Thoracic aorta (tissue), 2 donors: ENCODE results near the gene PDZD7. TPM values are rescaled to one million over a fixed set of nuclear protein-coding genes. Genes with fewer than 3 reads are reported as not detected.

Experiments used
- ATAC-seq: fragments of 150-250 bp; one replicate; pipeline ENCODE4 v1.8.0; 2017; ENCODE audit warnings: low read depth; ENCODE audit not compliant: insufficient number of reproducible peaks, low FRiP score
- DNase-seq: peaks from one replicate; pipeline ENCODE4 v3.0.0-alpha.2; 2020; ENCODE audit warnings: low spot score
- H3K27ac ChIP-seq, 2 donors: fragments of 200-600 bp; sonication (generic); 1 replicate in 1 of 2; 2 replicates in 1 of 2; pipeline ENCODE4 v1.5.1; 2016; ENCODE audit warnings: mild to moderate bottlenecking in 2 of 2, moderate library complexity in 2 of 2
- H3K27me3 ChIP-seq: fragments of 200-600 bp; sonication (generic); replicated peaks from 2 replicates; pipeline ENCODE4 v1.6.0; 2016; ENCODE audit warnings: mild to moderate bottlenecking; ENCODE audit not compliant: insufficient read depth
- H3K36me3 ChIP-seq: fragments of 200-600 bp; sonication (generic); one replicate; pipeline ENCODE4 v1.5.1; 2016
- H3K4me1 ChIP-seq, 2 donors: fragments of 200-600 bp; sonication (generic); 1 replicate in 1 of 2; 2 replicates in 1 of 2; pipeline versions ENCODE4 v1.5.1 to v1.6.0; 2016; ENCODE audit warnings: low read depth in 2 of 2, mild to moderate bottlenecking in 1 of 2; ENCODE audit not compliant: control insufficient read depth in 1 of 2
- H3K4me3 ChIP-seq: fragments of 200-600 bp; sonication (generic); 2 replicates; pipeline ENCODE4 v1.5.1; 2016; ENCODE audit warnings: mild to moderate bottlenecking
- H3K9me3 ChIP-seq: fragments of 200-600 bp; sonication (generic); 2 replicates; pipeline ENCODE4 v1.5.1; 2016
- CTCF ChIP-seq: fragments of 200-600 bp; sonication (generic); IDR thresholded peaks from one replicate; pipeline ENCODE4 v1.5.1; 2019; ENCODE audit warnings: antibody characterized with exemption
- total RNA-seq, 2 donors: library from RNA; depleted of rRNA; stranded (reverse); fragments of >200 nt; gene quantifications; one replicate each; pipeline versions ENCODE4 v1.1.0 to v1.2.3, GENCODE V29; 2016

The PDZD7 gene
- total RNA-seq, 2 donors from 2014 or later, result 0.14 to 1.1 TPM

DNA sequence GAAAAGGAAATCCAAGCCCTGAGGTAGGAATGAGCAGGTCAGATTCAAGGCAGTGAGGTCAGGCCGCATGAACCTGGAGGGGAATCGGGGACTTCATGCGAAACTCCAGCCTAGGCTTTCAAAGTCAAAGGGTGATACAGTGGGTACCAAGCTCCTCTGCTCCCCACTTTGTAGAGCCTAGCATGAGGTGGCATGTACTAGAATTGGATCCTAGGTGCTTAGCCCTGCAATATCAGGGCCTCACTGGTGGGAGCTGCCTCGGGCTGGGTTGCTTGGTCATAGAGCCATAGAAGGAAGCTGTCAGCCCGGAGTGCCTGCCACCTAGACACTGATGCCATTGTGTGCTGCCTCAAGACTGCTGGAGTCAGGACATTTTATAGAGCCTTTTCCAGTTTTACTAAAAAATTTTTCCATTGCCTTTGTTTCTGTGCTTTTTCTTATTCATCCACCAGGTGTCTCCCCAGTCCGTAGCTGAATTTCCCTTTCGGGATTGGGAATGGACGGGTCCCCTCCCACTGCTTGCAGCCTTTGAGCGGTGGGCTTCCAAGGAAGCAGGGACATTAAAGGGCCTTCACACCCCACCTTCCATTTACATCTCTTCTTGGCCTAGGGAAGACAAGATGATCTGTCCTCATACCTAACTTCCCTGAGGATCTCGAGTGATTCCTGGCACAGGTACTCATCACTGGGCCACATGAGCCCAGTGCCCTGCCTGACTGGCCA, 36.8 kb downstream of the PDZD7 start:
- Histone ChIP-seq H3K27me3 (no peaks in the 10 kb centered on the region), H3K27ac (peak overlapping the region in 1 of 2 donors; percentile 12), H3K4me3 (no peak overlapping the region), H3K9me3 (no peaks in the 10 kb centered on the region), H3K4me1 (peaks cover 5 to 12% of the 10 kb centered on the region in 2 donors), H3K36me3 (peaks cover 6% of the 10 kb centered on the region)
- DNase-seq (no peak), ATAC-seq (no peak)
- peak; percentile 76 for TF ChIP-seq CTCF

DNA sequence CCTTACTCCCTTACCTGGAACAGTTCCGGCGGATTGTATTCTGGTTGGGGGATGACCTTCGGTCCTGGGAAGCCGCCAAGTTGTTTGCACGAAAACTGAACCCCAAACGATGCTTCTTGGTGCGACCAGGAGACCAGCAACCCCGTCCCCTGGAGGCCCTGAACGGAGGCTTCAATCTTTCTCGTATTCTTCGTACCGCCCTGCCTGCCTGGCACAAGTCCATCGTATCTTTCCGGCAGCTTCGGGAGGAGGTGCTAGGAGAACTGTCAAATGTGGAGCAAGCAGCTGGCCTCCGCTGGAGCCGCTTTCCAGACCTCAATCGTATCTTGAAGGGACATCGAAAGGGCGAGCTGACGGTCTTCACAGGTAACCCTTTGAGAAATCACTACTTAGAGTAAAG, 41.8 kb downstream of the PDZD7 start:
- Histone ChIP-seq H3K9me3 (no peaks in the 10 kb centered on the region), H3K27me3 (no peaks in the 10 kb centered on the region), H3K27ac (no peak overlapping the region), H3K4me3 (no peak overlapping the region), H3K36me3 (peaks cover 9% of the 10 kb centered on the region), H3K4me1 (peaks cover 17 to 24% of the 10 kb centered on the region in 2 donors)
- ATAC-seq (no peak), DNase-seq (no peak)
- TF ChIP-seq CTCF, result no peak

- no peak overlapping the region for H3K27ac ChIP-seq
- no peaks in the 10 kb centered on the region for H3K9me3 ChIP-seq
- H3K27me3 ChIP-seq, result no peaks in the 10 kb centered on the region
- no peak for TF ChIP-seq CTCF
- peak overlapping the region; percentile 89 for H3K4me3 ChIP-seq
- no peak for ATAC-seq
- H3K36me3 ChIP-seq, result peaks cover 9% of the 10 kb centered on the region
- no peak for DNase-seq
- peaks cover 17 to 24% of the 10 kb centered on the region in 2 donors for H3K4me1 ChIP-seq
These were observed 42.8 kb downstream of the PDZD7 start for GRCh38 chr10:100988166-100988565.

- Histone ChIP-seq H3K27ac (peak overlapping the region; percentile 29 to 68), H3K36me3 (peaks cover 9% of the 10 kb centered on the region), H3K27me3 (no peaks in the 10 kb centered on the region), H3K4me1 (peaks cover 17 to 24% of the 10 kb centered on the region in 2 donors), H3K9me3 (no peaks in the 10 kb centered on the region), H3K4me3 (peak overlapping the region; percentile 89)
- ATAC-seq (no peak), DNase-seq (no peak)
- TF ChIP-seq CTCF, result no peak
These were observed 43.3 kb downstream of the PDZD7 start for GRCh38 chr10:100987685-100988049.

DNA sequence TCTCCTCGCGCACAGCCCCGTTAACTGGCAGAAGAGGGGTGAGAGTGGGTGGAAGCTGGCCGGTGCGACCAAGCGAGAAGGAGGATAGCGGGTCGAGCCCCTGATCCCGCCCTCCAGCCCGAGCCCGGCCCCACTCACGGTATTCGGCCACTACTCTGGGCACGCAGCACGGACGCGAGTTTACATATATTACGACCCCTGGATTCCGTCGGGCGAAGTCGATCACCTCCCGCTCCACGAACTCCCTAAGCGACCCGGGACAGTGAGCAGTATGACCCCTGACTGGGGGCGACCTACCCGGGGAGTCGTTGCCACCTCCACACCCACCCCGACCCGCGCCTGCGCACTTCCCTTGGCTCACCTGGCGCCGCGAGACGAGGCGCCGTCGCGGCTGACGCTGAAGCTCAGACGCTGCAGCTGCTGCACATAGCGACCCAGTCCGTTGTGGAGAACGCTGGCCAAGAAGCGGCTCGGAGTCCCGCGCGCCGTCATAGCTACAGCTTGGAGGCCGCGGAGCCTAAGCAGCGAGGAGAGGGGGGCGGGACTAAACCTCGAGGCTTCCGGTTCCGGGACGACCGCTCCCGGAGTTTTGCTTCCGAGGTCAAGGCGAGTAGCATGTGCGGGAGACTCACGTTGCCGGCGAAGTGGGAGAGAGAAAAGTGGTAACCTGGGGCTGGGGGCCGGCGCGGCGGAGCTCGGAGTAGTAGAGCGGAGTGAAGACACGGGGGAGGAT, 43.8 kb downstream of the PDZD7 start, which contains the start of the genes MRPL43 and TWNK:
TSS of gene MRPL43 (minus strand) at position 546 of the 733 bp plus-strand sequence. CDS start at position 492, 54 bp downstream.
TSS of gene TWNK (plus strand) at position 592 of the 733 bp plus-strand sequence. CDS start 668 bp downstream, outside the sequence.
- DNase-seq (peak; percentile 65), ATAC-seq (peak; percentile 37)
- H3K4me3 ChIP-seq, result peak within 1 kb of the TSS; percentile 89
- no peaks in the 10 kb centered on the region for H3K9me3 ChIP-seq
- H3K27me3 ChIP-seq, result no peaks in the 10 kb centered on the region
- peak within 1 kb of the TSS; percentile 63 to 68 for H3K27ac ChIP-seq
- H3K4me1 ChIP-seq, result peaks cover 17 to 24% of the 10 kb centered on the region in 2 donors
- H3K36me3 ChIP-seq, result peaks cover 9% of the 10 kb centered on the region
- TF ChIP-seq CTCF, result no peak
